Bronchial epithelial cell (primary cell): ENCODE results near the gene TBC1D7. TPM values are rescaled to one million over a fixed set of nuclear protein-coding genes. Genes with fewer than 3 reads are reported as not detected.

Experiments used
- DNase-seq: peaks from one replicate; pipeline ENCODE4 v3.0.0-alpha.2; 2010; ENCODE audit warnings: low read depth
- FAIRE-seq: peaks from 2 replicates; lab custom pipeline; 2011; peaks lifted over from hg19 to GRCh38; lab: Jason Lieb, UNC
- H3K27me3 ChIP-seq: 2 replicates; pipeline ENCODE4 v1.5.1; 2011; ENCODE audit warnings: low read length; ENCODE audit not compliant: control insufficient read depth, insufficient read depth
- H3K36me3 ChIP-seq: 2 replicates; pipeline ENCODE4 v1.5.1; 2011; ENCODE audit warnings: low read length; ENCODE audit not compliant: control insufficient read depth, insufficient read depth
- H3K4me3 ChIP-seq: 2 replicates; pipeline ENCODE4 v1.5.1; 2011; ENCODE audit warnings: mild to moderate bottlenecking, low read depth, low read length, control low read depth
- CTCF ChIP-seq: IDR thresholded peaks from 2 replicates; pipeline ENCODE4 v1.5.1; 2011; ENCODE audit warnings: mild to moderate bottlenecking, moderate library complexity, low read length, control low read depth, inconsistent platforms; ENCODE audit not compliant: insufficient read depth, severe bottlenecking
- total RNA-seq: library from RNA; depleted of rRNA; stranded (reverse); fragments of >200 nt; gene quantifications from 2 replicates; pipeline ENCODE4 v1.2.1, GENCODE V29; 2014

TBC1D7 gene
- total RNA-seq, 1 donor from 2014 or later = 44.5 TPM

- H3K4me3 ChIP-seq = no peak overlapping the region
- FAIRE-seq (no peak), DNase-seq (no peak)
Measured at GRCh38 chr6:13287104-13287503, 41.2 kb downstream of the TBC1D7 start.

GRCh38 chr6:13286181-13286580 is 42.2 kb downstream of the TBC1D7 start:
- DNase-seq = no peak
- no peak for FAIRE-seq
- no peak for TF ChIP-seq CTCF

More at GRCh38 chr6:13287104-13287503, 41.2 kb downstream of the TBC1D7 start:
- Histone ChIP-seq H3K27me3 (no peaks in the 10 kb centered on the region), H3K36me3 (no peaks in the 10 kb centered on the region)
- TF ChIP-seq CTCF = no peak

GRCh38 chr6:13285705-13286104 is 42.6 kb downstream of the TBC1D7 start:
- DNase-seq = no peak
- TF ChIP-seq CTCF = no peak
- Histone ChIP-seq H3K36me3 (no peaks in the 10 kb centered on the region), H3K27me3 (no peaks in the 10 kb centered on the region), H3K4me3 (no peak overlapping the region)
- FAIRE-seq = no peak

More at GRCh38 chr6:13286181-13286580, 42.2 kb downstream of the TBC1D7 start:
- H3K36me3 ChIP-seq = no peaks in the 10 kb centered on the region
- H3K27me3 ChIP-seq = no peaks in the 10 kb centered on the region
- no peak overlapping the region for H3K4me3 ChIP-seq

GRCh38 chr6:13284646-13285045 is 43.7 kb downstream of the TBC1D7 start:
- TF ChIP-seq CTCF = no peak
- Histone ChIP-seq H3K27me3 (no peaks in the 10 kb centered on the region), H3K4me3 (no peak overlapping the region), H3K36me3 (no peaks in the 10 kb centered on the region)
- DNase-seq (no peak), FAIRE-seq (no peak)

- Histone ChIP-seq H3K4me3 (no peak overlapping the region), H3K27me3 (no peaks in the 10 kb centered on the region), H3K36me3 (no peaks in the 10 kb centered on the region)
- no peak for DNase-seq
- TF ChIP-seq CTCF = no peak
- no peak for FAIRE-seq
Measured at GRCh38 chr6:13283331-13283730, 45.0 kb downstream of the TBC1D7 start.

GRCh38 chr6:13282393-13283069 is 45.8 kb downstream of the TBC1D7 start:
- DNase-seq = no peak

More at GRCh38 chr6:13282393-13283069, 45.8 kb downstream of the TBC1D7 start:
- Histone ChIP-seq H3K4me3 (no peak overlapping the region), H3K36me3 (no peaks in the 10 kb centered on the region), H3K27me3 (no peaks in the 10 kb centered on the region)
- no peak for TF ChIP-seq CTCF
- FAIRE-seq = no peak
